ENCODE measurements around the gene IL20.

DNA sequence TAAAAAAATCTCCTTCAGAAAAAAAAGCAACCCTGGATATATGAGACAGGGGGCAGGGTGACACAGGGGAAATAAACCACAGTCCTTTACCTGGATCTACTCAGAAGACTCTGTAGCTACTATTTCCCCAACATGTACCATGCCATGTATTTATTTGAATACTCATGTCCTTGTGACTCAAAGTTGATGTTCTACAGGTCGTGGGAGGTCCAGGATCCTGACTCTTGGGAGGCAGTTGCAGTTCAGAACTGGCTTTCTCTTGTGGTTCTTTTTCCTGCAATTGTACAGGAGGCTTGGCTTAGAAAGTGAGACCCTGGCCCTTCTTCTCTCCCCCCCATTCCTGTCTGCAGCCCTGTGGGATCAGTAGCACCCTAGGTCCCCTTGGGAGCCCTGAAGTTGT, 26.0 kb downstream of the IL20 start:
- TF ChIP-seq CTCF (IDR thresholded peaks at IDR 0.05) = no peak
- no peak for TF ChIP-seq POLR2A (IDR thresholded peaks at IDR 0.05)
